DND-41 (cell line): ENCODE data around the gene PPME1.

ENCODE experiments used
- ATAC-seq: fragments of 200-7000 bp; cut with Tn5 transposase; 3 replicates; pipeline ENCODE4 v1.9.1; 2021; ENCODE audit warnings: low read depth; ENCODE audit not compliant: insufficient read depth
- DNase-seq: peaks from one replicate; pipeline ENCODE4 v3.0.0-alpha.2; 2020
- H2AFZ ChIP-seq: 2 replicates; pipeline ENCODE4 v1.6.0; 2012; ENCODE audit warnings: low read depth, low read length
- H3K27ac ChIP-seq: 2 replicates; pipeline ENCODE4 v1.5.1; 2012; ENCODE audit warnings: low read length, inconsistent platforms
- H3K27me3 ChIP-seq: fragments of 200-600 bp; sonication (generic); 2 replicates; pipeline ENCODE4 v1.6.0; 2012; ENCODE audit warnings: low read length, mild to moderate bottlenecking, inconsistent platforms; ENCODE audit not compliant: insufficient read depth, poor library complexity
- H3K36me3 ChIP-seq: 2 replicates; pipeline ENCODE4 v1.5.1; 2012; ENCODE audit warnings: low read length, inconsistent platforms; ENCODE audit not compliant: insufficient read depth
- H3K4me1 ChIP-seq: 2 replicates; pipeline ENCODE4 v1.5.1; 2012; ENCODE audit warnings: mild to moderate bottlenecking, low read length; ENCODE audit not compliant: insufficient read depth
- H3K4me2 ChIP-seq: 2 replicates; pipeline ENCODE4 v1.6.0; 2012; ENCODE audit warnings: mild to moderate bottlenecking, moderate library complexity, low read length, inconsistent platforms; ENCODE audit not compliant: insufficient read depth
- H3K4me3 ChIP-seq, 2 experiments: fragments of 200-600 bp in 1 of 2; shearing (Covaris generic) in 1 of 2; 2 replicates each; pipeline ENCODE4 v1.5.1; 2012 to 2016; ENCODE audit warnings: inconsistent platforms in 2 of 2, low read length in 2 of 2, mild to moderate bottlenecking in 2 of 2, low read depth in 1 of 2, moderate library complexity in 1 of 2
- H3K79me2 ChIP-seq: 2 replicates; pipeline ENCODE4 v1.6.0; 2012; ENCODE audit warnings: low read length, inconsistent platforms; ENCODE audit not compliant: insufficient read depth
- H3K9ac ChIP-seq: 2 replicates; pipeline ENCODE4 v1.6.0; 2012; ENCODE audit warnings: low read depth, mild to moderate bottlenecking, inconsistent platforms, low read length, moderate library complexity
- H3K9me3 ChIP-seq: 2 replicates; pipeline ENCODE4 v1.5.1; 2012; ENCODE audit warnings: low read length, moderate library complexity, mild to moderate bottlenecking, inconsistent platforms; ENCODE audit not compliant: insufficient read depth, severe bottlenecking
- H4K20me1 ChIP-seq: 2 replicates; pipeline ENCODE4 v1.6.0; 2012; ENCODE audit warnings: low read length; ENCODE audit not compliant: insufficient read depth
- CTCF ChIP-seq: IDR thresholded peaks from 2 replicates; pipeline ENCODE4 v1.5.1; 2012; ENCODE audit warnings: borderline replicate concordance, low read length, moderate library complexity, mild to moderate bottlenecking; ENCODE audit not compliant: poor library complexity, severe bottlenecking; ENCODE audit errors: extremely low read depth
- EZH2 ChIP-seq: IDR thresholded peaks from 3 replicates; pipeline ENCODE4 v1.6.1; 2012; ENCODE audit warnings: borderline replicate concordance, low read depth, mild to moderate bottlenecking, moderate library complexity, low read length, inconsistent platforms; ENCODE audit not compliant: severe bottlenecking

The PPME1 gene

GRCh38 chr11:74171630-74171968, 510 bp downstream of the PPME1 start:
- DNase-seq (no peak), ATAC-seq (no peak)
- peak overlapping the region; percentile 72 for H3K27ac ChIP-seq
- no peaks in the 10 kb centered on the region for H4K20me1 ChIP-seq
- H3K79me2 ChIP-seq: peaks cover 80% of the 10 kb centered on the region
- peak overlapping the region; percentile 80 for H3K4me2 ChIP-seq
- peak overlapping the region; percentile 46 to 76 for H3K4me3 ChIP-seq
- H3K9me3 ChIP-seq: no peaks in the 10 kb centered on the region
- H3K9ac ChIP-seq: peak overlapping the region; percentile 66
- peaks cover 22% of the 10 kb centered on the region for H3K36me3 ChIP-seq
- H3K27me3 ChIP-seq: no peaks in the 10 kb centered on the region
- H3K4me1 ChIP-seq: peaks cover 51% of the 10 kb centered on the region
- TF ChIP-seq CTCF (no peak), EZH2 (no peak)
- peak overlapping the region; percentile 85 for H2AFZ ChIP-seq

DNA sequence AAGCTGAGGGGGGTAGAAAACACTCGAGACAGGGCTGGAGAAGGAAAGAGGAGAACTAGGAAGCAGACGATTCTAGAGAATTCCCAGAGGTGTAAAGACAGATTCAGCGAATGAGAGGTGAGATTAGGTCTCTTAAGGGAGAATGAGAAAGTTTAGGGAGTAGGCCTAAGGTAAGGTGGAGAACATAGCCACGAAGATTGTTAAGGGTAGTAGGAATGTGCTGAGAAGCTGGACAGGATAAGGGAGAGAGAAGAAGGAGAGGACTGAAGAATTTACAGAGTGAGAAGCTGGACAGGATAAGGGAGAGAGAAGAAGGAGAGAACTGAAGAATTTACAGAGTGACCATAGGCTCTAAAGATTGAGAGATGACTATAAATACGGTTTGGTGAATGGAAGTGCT, 908 bp downstream of the PPME1 start:
- ATAC-seq: no peak
- TF ChIP-seq CTCF (no peak), EZH2 (no peak)
- Histone ChIP-seq H3K27ac (peak overlapping the region; percentile 72), H3K27me3 (no peaks in the 10 kb centered on the region), H3K4me1 (peaks cover 51% of the 10 kb centered on the region), H3K9me3 (no peaks in the 10 kb centered on the region), H2AFZ (peak overlapping the region; percentile 85), H4K20me1 (no peaks in the 10 kb centered on the region), H3K79me2 (peaks cover 84% of the 10 kb centered on the region), H3K9ac (peak overlapping the region; percentile 66), H3K36me3 (peaks cover 18% of the 10 kb centered on the region), H3K4me2 (peak overlapping the region; percentile 80), H3K4me3 (peak overlapping the region; percentile 46 to 76)
- no peak for DNase-seq

DNA sequence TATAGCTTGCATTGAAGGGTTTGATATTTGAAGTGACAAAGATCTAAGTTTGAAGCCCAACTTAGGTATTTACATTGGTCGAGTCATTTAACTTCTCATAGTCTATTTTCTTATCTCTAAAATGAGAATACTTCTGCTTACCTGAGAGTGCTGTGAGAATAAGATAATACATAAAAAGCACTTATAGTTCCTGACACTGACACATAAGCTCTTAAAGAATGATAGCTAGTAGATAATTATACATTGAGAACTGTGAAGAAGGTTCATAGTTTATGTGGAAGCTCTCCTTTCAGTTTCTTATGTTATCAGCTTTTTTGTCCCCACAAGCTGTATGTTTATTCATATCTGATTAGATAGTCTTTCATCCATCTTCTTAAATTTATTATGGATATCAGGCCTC, 4.8 kb downstream of the PPME1 start:
- H3K4me3 ChIP-seq: no peak overlapping the region
- H3K4me2 ChIP-seq: no peak overlapping the region
- DNase-seq (no peak), ATAC-seq (no peak)
- TF ChIP-seq EZH2 (no peak), CTCF (no peak)
- peaks cover 3% of the 10 kb centered on the region; the same call in 1 of the 2 replicates for H3K36me3 ChIP-seq
- H3K27ac ChIP-seq: no peak overlapping the region
- no peaks in the 10 kb centered on the region for H3K27me3 ChIP-seq
- H3K9me3 ChIP-seq: no peaks in the 10 kb centered on the region
- H2AFZ ChIP-seq: no peak overlapping the region
- no peak overlapping the region for H3K9ac ChIP-seq
- H4K20me1 ChIP-seq: peaks cover 3% of the 10 kb centered on the region; the same call in 1 of the 2 replicates
- H3K79me2 ChIP-seq: peaks cover 82% of the 10 kb centered on the region
- peaks cover 25% of the 10 kb centered on the region for H3K4me1 ChIP-seq
